ENCODE measurements around the gene NXPH2. TPM values are rescaled to one million over a fixed set of nuclear protein-coding genes. Genes with fewer than 3 reads are reported as not detected.
"Not testable (repeated sequence)": the region's sequence is repeated elsewhere in the genome, so short reads cannot be mapped to it uniquely, and the experiment has no call there.

Gene NXPH2
- polyA plus RNA-seq, 1 experiment = not detected

DNA sequence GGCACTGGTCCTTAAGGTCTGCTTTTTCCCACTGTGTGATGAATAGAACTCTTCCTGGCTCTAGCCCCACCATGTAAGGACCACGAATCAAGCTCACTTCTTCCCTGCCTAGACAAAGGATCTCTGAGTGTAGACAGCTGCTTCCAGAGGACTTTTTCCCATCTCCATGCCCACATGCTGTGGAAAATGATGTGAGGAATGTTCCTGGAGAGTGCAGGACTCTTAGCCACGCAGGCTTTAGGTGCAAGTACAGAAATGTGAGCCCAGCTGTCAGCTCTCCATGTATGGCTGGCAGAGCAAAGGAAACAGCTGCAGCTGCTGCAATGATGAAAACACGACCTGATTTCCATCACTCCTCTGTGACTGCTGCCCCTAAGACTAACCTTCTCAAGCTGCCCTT is 35.5 kb downstream of the NXPH2 start:
- CTCF ChIA-PET = no interaction called here
- POLR2A ChIA-PET = no interaction called here
- no peak for DNase-seq (ENCODE audit: low read depth)
- TF ChIP-seq, protein P1, sequence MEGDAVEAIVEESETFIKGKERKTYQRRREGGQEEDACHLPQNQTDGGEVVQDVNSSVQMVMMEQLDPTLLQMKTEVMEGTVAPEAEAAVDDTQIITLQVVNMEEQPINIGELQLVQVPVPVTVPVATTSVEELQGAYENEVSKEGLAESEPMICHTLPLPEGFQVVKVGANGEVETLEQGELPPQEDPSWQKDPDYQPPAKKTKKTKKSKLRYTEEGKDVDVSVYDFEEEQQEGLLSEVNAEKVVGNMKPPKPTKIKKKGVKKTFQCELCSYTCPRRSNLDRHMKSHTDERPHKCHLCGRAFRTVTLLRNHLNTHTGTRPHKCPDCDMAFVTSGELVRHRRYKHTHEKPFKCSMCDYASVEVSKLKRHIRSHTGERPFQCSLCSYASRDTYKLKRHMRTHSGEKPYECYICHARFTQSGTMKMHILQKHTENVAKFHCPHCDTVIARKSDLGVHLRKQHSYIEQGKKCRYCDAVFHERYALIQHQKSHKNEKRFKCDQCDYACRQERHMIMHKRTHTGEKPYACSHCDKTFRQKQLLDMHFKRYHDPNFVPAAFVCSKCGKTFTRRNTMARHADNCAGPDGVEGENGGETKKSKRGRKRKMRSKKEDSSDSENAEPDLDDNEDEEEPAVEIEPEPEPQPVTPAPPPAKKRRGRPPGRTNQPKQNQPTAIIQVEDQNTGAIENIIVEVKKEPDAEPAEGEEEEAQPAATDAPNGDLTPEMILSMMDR (IDR thresholded peaks at IDR 0.05; ENCODE audit: insufficient read depth, low read depth, low read length) = no peak
- H3K4me3 ChIP-seq (ENCODE audit: low read depth, low read length) = no peak overlapping the region
- H3K27me3 ChIP-seq (ENCODE audit: control insufficient read depth, insufficient read depth, low read length) = no peaks in the 10 kb centered on the region
- no peaks in the 10 kb centered on the region for H3K36me3 ChIP-seq (ENCODE audit: control insufficient read depth, insufficient read depth, low read length)

DNA sequence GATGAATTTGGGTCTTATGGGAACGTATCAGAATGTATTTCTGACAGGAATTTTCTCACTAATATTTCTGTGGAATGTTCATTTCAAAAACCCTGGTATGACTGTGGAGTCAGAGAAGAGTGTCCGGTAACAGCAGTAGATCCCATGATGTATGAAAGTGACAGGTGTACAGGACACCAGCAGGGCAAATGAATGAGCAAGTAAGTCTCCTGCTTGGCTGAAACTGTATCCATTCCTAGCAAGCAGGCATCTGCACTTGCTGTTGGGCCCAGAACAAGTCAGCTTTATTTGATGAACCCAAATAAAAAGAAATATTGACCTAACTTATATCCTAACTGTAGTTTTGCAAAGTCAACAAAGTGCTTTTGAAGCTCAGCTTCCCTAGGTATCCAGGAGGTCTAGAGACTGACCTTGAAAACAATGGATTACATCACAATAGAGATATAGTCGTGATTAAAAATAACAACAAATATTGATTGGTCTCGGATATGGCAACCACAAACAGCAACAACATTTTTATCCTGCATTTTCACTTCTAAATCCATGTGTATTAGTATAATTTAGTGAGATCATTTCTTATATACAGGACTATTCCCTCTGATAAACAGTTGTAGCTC is 37.6 kb downstream of the NXPH2 start:
- POLR2A ChIA-PET = no interaction called here
- H3K4me3 ChIP-seq (ENCODE audit: low read depth, low read length) = no peak overlapping the region
- no peaks in the 10 kb centered on the region for H3K36me3 ChIP-seq (ENCODE audit: control insufficient read depth, insufficient read depth, low read length)
- no peaks in the 10 kb centered on the region for H3K27me3 ChIP-seq (ENCODE audit: control insufficient read depth, insufficient read depth, low read length)
- no peak for DNase-seq (ENCODE audit: low read depth)
- CTCF ChIA-PET = no interaction called here
- TF ChIP-seq, protein P1 (IDR thresholded peaks at IDR 0.05; ENCODE audit: insufficient read depth, low read depth, low read length) = no peak

DNA sequence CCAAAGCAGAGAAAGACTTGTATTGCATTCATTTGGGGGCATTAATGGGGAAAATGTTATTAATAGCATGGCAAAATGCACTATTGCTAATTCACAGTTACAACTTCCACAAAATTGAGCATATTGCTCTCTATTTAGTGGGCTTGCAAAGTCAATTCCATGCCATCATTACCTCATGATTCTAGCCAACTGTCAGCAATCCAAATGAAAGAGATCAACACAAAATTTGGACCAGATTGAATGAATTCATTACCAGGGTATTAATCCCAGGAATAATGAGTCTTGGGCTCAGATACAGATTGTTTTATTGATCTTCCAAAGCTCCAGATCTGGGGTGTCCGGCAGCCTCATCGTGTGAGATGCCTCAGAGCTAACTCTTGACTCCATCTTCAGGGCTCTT is 38.3 kb downstream of the NXPH2 start:
- TF ChIP-seq, protein P1 (IDR thresholded peaks at IDR 0.05; ENCODE audit: insufficient read depth, low read depth, low read length) = no peak
- ChIA-PET POLR2A (no interaction called here), CTCF (interaction anchor here (0.7 kb wide), 1 partner anchor 14 kb away, joined by 3 read pairs; no protein-coding TSS in a partner anchor)
- no peak for DNase-seq (ENCODE audit: low read depth)
- Histone ChIP-seq H3K4me3 (ENCODE audit: low read depth, low read length) (no peak overlapping the region), H3K36me3 (ENCODE audit: control insufficient read depth, insufficient read depth, low read length) (no peaks in the 10 kb centered on the region), H3K27me3 (ENCODE audit: control insufficient read depth, insufficient read depth, low read length) (no peaks in the 10 kb centered on the region)

DNA sequence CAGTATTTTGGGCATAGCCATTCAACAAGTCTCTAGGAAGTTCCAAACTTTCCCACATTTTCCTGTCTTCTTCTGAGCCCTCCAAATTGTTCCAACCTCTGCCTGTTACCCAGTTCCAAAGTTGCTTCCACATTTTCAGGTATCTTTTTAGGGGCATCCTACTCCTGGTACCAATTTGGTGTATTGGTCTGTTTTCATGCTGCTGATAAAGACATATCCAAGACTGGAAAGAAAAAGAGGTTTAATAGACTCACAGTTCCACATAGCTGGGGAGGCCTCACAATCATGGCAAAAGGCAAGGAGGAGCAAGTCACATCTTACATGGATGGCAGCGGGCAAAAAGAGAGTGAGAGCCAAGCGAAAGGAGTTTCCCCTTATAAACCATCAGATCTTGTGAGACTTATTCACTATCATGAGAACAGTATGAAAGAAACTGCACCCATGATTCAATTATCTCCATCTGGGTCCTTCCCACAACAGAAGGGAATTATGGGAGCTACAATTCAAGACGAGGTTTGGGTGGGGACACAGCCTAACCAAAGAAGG is 43.1 kb downstream of the NXPH2 start:
- CTCF ChIA-PET; H3K27me3 ChIP-seq (ENCODE audit: control insufficient read depth, insufficient read depth, low read length); DNase-seq (ENCODE audit: low read depth); H3K36me3 ChIP-seq (ENCODE audit: control insufficient read depth, insufficient read depth, low read length); POLR2A ChIA-PET; H3K4me3 ChIP-seq (ENCODE audit: low read depth, low read length): not testable (repeated sequence)

DNA sequence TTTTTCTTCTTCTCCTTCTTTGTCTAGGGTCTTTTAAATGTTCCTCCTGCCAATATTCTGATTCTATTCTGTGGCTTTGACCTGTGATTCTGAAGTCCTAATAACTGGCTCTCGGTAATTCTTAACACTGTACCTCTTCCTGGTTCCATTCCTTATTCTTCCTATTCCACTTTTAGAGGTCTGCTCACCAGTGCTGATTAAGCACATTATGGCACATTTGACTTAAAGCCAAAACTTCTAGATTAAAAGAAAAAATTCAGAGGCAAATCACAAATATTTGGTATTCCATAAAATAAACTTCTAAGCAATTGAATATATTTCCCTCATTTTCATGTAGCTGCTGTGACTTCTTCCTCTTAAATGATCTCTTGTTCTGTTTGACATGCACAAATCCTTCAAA is 47.5 kb downstream of the NXPH2 start:
- DNase-seq (ENCODE audit: low read depth) = no peak
- ChIA-PET POLR2A (no interaction called here), CTCF (no interaction called here)
- TF ChIP-seq, protein P1 (IDR thresholded peaks at IDR 0.05; ENCODE audit: insufficient read depth, low read depth, low read length) = no peak
- no peak overlapping the region for H3K4me3 ChIP-seq (ENCODE audit: low read depth, low read length)
- H3K36me3 ChIP-seq (ENCODE audit: control insufficient read depth, insufficient read depth, low read length) = no peaks in the 10 kb centered on the region
- no peaks in the 10 kb centered on the region for H3K27me3 ChIP-seq (ENCODE audit: control insufficient read depth, insufficient read depth, low read length)

DNA sequence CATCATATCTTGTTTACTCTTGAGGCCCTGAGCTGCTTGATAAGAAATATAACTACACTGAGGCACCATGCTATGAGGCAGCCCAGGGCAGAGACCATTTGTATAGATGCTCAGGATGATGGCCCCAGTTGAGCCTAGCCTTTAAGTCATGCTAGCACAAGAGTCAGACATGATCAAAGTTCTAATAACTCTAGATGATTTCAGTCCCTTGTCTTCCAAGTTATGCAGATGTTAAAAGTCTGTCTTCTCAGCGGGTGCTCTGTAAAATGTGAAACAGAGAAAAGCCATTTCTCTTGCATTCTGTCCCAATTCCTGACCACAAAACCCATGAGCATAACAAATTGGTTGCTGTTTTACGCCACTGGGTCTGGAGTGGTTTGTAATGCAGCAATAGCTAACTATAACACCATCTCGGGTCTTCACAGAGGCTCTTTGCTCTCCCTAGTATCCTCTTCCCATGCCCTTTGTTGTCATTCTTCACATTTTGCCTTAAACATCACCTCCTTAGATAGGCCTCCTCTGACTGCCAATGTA is 49.6 kb downstream of the NXPH2 start:
- TF ChIP-seq, protein P1 (IDR thresholded peaks at IDR 0.05; ENCODE audit: insufficient read depth, low read depth, low read length) = no peak
- no peak overlapping the region for H3K4me3 ChIP-seq (ENCODE audit: low read depth, low read length)
- DNase-seq (ENCODE audit: low read depth) = no peak
- ChIA-PET CTCF (no interaction called here), POLR2A (no interaction called here)
- no peaks in the 10 kb centered on the region for H3K27me3 ChIP-seq (ENCODE audit: control insufficient read depth, insufficient read depth, low read length)
- H3K36me3 ChIP-seq (ENCODE audit: control insufficient read depth, insufficient read depth, low read length) = no peaks in the 10 kb centered on the region

Data from BJ (cell line).